Nephron (organoid): Measurements from ENCODE around the gene RTN4RL1.
A peak's percentile ranks its signal among the peaks of the same experiment; 100 is the strongest.

ENCODE experiments used
- H3K27ac Mint-ChIP-seq, 3 experiments: 2 replicates each; pipeline ENCODE4 v1.8.0; 2020; ENCODE audit warnings: mixed read lengths in 3 of 3, mild to moderate bottlenecking in 2 of 3, moderate library complexity in 1 of 3
- H3K27me3 Mint-ChIP-seq: 2 replicates; pipeline ENCODE4 v1.8.0; 2021; ENCODE audit warnings: low read depth, mild to moderate bottlenecking, moderate library complexity, mixed read lengths
- H3K36me3 Mint-ChIP-seq: 2 replicates; pipeline ENCODE4 v1.8.0; 2020; ENCODE audit warnings: low read depth, mixed read lengths
- H3K4me1 Mint-ChIP-seq: 2 replicates; pipeline ENCODE4 v1.8.0; 2020; ENCODE audit warnings: mixed read lengths
- H3K4me3 Mint-ChIP-seq, 3 experiments: 2 replicates each; pipeline ENCODE4 v1.8.0; 2020; ENCODE audit warnings: mild to moderate bottlenecking in 3 of 3, mixed read lengths in 3 of 3, moderate library complexity in 2 of 3
- H3K9me3 Mint-ChIP-seq: 2 replicates; pipeline ENCODE4 v1.8.0; 2020; ENCODE audit warnings: mixed read lengths
- TF ChIP-seq, protein P1 (sequence below), 3 experiments: fragments of 200-600 bp; sonication (generic); IDR thresholded peaks; one replicate each; pipeline ENCODE4 v1.5.0; 2021; ENCODE audit warnings: antibody characterized with exemption in 3 of 3; ENCODE audit not compliant: unreplicated experiment in 3 of 3

The RTN4RL1 gene

DNA sequence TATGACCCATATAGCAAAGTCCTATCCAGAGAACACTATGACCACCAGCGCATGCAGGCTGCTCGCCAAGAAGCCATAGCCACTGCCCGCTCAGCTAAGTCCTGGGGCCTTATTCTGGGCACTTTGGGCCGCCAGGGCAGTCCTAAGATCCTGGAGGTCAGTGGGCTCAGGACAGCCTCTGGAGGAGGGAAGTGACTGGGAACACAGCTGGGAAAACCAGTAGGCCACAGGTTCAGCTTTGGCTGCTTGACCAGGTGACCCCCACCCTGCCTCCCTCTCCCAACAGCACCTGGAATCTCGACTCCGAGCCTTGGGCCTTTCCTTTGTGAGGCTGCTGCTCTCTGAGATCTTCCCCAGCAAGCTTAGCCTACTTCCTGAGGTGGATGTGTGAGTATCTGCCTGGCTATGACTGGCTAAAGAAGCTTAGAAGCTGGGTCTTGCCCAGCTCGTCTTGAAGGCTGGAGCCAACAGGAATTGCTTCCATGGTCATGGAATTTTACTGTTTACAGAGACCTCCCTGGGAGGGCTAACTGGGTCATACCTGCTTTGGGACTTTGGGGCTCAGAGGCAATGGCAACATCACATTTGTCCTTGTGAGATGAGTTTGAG is 15.2 kb upstream of the RTN4RL1 start:
- H3K27me3 Mint-ChIP-seq: no peaks in the 10 kb centered on the region
- peaks cover 9% of the 10 kb centered on the region for H3K4me1 Mint-ChIP-seq
- no peaks in the 10 kb centered on the region for H3K9me3 Mint-ChIP-seq
- H3K4me3 Mint-ChIP-seq: peak overlapping the region; percentile 86 to 100 (median 92)
- H3K27ac Mint-ChIP-seq: peak overlapping the region; percentile 33 to 93 (median 63)
- H3K36me3 Mint-ChIP-seq: peaks cover 34% of the 10 kb centered on the region
- TF ChIP-seq, protein P1, sequence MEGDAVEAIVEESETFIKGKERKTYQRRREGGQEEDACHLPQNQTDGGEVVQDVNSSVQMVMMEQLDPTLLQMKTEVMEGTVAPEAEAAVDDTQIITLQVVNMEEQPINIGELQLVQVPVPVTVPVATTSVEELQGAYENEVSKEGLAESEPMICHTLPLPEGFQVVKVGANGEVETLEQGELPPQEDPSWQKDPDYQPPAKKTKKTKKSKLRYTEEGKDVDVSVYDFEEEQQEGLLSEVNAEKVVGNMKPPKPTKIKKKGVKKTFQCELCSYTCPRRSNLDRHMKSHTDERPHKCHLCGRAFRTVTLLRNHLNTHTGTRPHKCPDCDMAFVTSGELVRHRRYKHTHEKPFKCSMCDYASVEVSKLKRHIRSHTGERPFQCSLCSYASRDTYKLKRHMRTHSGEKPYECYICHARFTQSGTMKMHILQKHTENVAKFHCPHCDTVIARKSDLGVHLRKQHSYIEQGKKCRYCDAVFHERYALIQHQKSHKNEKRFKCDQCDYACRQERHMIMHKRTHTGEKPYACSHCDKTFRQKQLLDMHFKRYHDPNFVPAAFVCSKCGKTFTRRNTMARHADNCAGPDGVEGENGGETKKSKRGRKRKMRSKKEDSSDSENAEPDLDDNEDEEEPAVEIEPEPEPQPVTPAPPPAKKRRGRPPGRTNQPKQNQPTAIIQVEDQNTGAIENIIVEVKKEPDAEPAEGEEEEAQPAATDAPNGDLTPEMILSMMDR (IDR thresholded peaks at IDR 0.05; ENCODE audit: unreplicated experiment in 3 of 3): no peak

DNA sequence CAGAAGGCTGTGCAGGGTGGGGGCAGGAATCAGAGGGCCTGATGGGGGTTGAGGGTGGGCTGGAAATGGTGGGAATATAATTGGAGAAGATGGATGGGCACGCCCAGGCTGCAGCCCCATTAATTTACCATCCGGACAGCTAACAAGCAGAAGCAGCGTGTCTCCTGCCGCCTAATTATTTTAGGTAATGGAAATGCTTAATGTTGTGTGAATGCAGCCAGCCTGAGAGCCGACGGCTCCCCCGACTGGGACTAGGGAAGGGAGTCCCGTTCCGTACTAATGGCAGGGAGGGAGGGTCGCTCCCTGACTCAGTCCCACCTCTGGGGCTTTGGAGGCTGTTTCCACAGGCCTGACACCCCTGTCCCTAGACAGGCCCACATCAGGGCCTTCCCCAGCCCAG is 12.0 kb upstream of the RTN4RL1 start:
- no peak overlapping the region for H3K27ac Mint-ChIP-seq
- H3K27me3 Mint-ChIP-seq: no peaks in the 10 kb centered on the region
- H3K4me1 Mint-ChIP-seq: no peaks in the 10 kb centered on the region
- TF ChIP-seq, protein P1 (IDR thresholded peaks at IDR 0.05; ENCODE audit: unreplicated experiment in 3 of 3): no peak
- peaks cover 21% of the 10 kb centered on the region for H3K36me3 Mint-ChIP-seq
- no peaks in the 10 kb centered on the region for H3K9me3 Mint-ChIP-seq
- H3K4me3 Mint-ChIP-seq: no peak overlapping the region

DNA sequence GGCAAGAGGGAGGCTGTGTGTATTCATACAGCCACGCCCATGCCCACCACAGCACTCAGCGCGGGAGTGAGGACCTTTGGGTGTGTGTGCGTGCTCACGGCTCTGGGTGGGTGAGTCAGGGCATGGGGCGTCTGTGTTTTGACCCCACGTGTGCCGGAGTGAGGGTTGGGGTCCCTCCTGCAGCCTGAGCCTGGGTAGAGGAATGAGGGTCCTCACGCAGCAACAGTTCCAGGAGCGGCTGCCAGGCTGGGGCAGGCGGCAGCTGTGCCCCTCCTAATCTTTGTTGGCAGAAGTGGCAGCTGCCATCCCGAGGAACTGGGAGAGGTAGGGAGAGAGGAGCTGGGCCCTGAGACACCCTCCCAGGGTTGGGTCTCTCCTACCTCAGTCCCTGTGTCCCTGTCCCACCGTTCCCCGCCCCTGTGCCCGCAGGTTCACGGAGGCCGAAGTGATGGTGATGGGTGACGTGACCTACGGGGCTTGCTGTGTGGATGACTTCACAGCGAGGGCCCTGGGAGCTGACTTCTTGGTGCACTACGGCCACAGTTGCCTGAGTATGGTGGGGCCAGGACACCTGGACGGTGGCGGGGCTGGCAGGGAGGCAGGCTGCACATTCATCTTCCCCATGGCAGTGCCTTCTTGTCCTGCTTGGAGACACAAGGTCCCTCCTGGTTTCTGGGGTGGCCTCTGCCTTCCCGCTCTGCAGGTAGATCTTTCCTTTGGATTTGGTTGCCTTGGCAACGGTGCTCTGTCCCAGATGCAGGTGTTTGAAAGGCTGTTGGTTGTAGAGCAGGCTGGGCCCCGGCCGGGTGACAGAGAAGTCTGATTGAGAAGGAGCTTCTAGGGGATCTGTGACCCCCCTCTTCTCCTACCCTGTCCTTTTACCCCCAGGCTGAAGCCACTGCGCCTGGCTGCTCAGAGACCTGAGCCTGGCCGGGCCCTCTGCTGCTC is 10.7 kb upstream of the RTN4RL1 start:
- peaks cover 21% of the 10 kb centered on the region for H3K36me3 Mint-ChIP-seq
- no peak overlapping the region for H3K4me3 Mint-ChIP-seq
- peaks cover 3% of the 10 kb centered on the region for H3K4me1 Mint-ChIP-seq
- no peak overlapping the region for H3K27ac Mint-ChIP-seq
- H3K9me3 Mint-ChIP-seq: no peaks in the 10 kb centered on the region
- no peaks in the 10 kb centered on the region for H3K27me3 Mint-ChIP-seq
- TF ChIP-seq, protein P1 (IDR thresholded peaks at IDR 0.05; ENCODE audit: unreplicated experiment in 3 of 3): no peak

DNA sequence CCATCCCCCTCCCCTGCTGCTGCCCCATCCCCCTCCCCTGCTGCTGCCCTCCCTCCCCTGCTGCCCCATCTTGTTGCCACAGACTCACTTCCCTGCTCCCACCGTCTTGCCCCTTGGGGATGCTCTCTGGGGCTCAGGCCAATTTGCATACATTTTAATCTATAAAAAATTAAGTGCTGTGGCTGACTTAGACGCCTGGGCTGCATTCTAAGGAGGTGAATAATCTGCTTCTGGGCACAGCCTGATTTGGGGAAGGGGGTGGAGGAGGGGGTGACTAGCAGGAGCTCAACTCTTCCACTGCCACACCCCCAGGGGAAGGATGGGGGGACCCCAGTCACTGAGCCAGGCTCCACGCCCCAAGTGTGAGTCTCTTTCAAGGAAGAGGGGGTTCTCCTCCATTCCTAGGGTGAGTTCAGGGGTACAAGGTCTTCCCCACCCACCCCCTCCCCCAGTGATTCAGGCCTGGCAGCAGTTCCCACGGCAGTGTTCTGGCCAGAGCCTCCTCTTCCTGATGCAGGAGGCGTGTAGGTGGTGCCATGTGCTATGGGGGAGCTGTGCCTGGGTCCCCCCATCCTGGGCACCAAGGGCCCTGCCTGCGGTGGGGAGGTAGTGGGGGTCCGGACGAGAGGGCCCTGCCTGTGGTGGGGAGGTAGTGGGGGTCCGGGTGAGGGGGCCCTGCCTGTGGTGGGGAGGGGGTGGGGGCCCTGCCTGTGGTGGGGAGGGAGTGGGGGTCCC is 9.8 kb upstream of the RTN4RL1 start:
- no peaks in the 10 kb centered on the region for H3K27me3 Mint-ChIP-seq
- no peaks in the 10 kb centered on the region for H3K9me3 Mint-ChIP-seq
- H3K4me3 Mint-ChIP-seq: no peak overlapping the region
- peaks cover 10% of the 10 kb centered on the region for H3K4me1 Mint-ChIP-seq
- no peak overlapping the region for H3K27ac Mint-ChIP-seq
- TF ChIP-seq, protein P1 (IDR thresholded peaks at IDR 0.05; ENCODE audit: unreplicated experiment in 3 of 3): no peak
- peaks cover 20% of the 10 kb centered on the region for H3K36me3 Mint-ChIP-seq

DNA sequence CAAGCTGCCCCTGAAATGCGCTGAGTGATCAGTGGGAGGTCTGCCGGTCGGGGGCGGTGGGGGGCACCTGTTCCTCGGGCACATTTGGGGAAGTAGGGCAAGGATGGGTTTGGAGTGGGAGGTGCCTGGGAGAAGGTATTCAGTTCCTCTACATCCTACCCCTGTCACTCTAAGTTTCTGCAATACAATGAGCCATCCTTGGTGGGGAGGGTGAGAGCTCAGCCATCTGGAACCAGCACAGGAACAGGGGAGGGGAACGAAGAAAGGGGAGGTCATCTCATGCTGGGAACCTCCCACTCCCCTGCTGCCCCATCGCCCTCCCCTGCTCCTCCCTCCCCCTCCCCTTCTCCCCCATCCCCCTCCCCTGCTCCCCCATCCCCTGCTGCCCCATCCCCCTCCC is 9.0 kb upstream of the RTN4RL1 start:
- H3K36me3 Mint-ChIP-seq: peaks cover 18% of the 10 kb centered on the region
- H3K4me1 Mint-ChIP-seq: peaks cover 10% of the 10 kb centered on the region
- no peak overlapping the region for H3K4me3 Mint-ChIP-seq
- no peaks in the 10 kb centered on the region for H3K27me3 Mint-ChIP-seq
- no peak overlapping the region for H3K27ac Mint-ChIP-seq
- TF ChIP-seq, protein P1 (IDR thresholded peaks at IDR 0.05; ENCODE audit: unreplicated experiment in 3 of 3): no peak
- H3K9me3 Mint-ChIP-seq: no peaks in the 10 kb centered on the region
